ENCODE measurements around the gene MRTFB. TPM values are rescaled to one million over a fixed set of nuclear protein-coding genes. Genes with fewer than 3 reads are reported as not detected.

MRTFB gene
- total RNA-seq, 4 donors from 2014 or later, result 31.9 to 128 (median 56.4) TPM

GRCh38 chr16:14087590-14088154, 16.6 kb downstream of the MRTFB start:
- WGBS, 2 donors, result 65 to 69% methylated on average over 3 of the region's 3 CpGs
- TF ChIP-seq CTCF (IDR thresholded peaks at IDR 0.05), result no peak
- TF ChIP-seq POLR2A (IDR thresholded peaks at IDR 0.05), result no peak
- H3K4me3 ChIP-seq (ENCODE audit: low read depth, poor library complexity, severe bottlenecking), result no peak overlapping the region
- intact Hi-C loops (cut with DNase I; ENCODE audit: low total_unique reads), result no loop called here
- DNase-seq (ENCODE audit: low spot score in 2 of 2), result no peak

GRCh38 chr16:14088155-14088753, 17.1 kb downstream of the MRTFB start:
- no peak overlapping the region for H3K4me3 ChIP-seq (ENCODE audit: low read depth, poor library complexity, severe bottlenecking)
- no peak for TF ChIP-seq POLR2A (IDR thresholded peaks at IDR 0.05)
- no peak for TF ChIP-seq CTCF (IDR thresholded peaks at IDR 0.05)
- WGBS, 2 donors, result 32 to 45% methylated on average over 6 of the region's 6 CpGs
- peak in 1 of 2 donors; percentile 35 for DNase-seq (ENCODE audit: low spot score in 2 of 2)
- intact Hi-C loops (cut with DNase I; ENCODE audit: low total_unique reads), result no loop called here

GRCh38 chr16:14089283-14089823, 18.2 kb downstream of the MRTFB start:
- WGBS, 2 donors, result 92 to 100% methylated on average over 1 of the region's 1 CpG
- no peak overlapping the region for H3K4me3 ChIP-seq (ENCODE audit: low read depth, poor library complexity, severe bottlenecking)
- DNase-seq (ENCODE audit: low spot score in 2 of 2), result no peak
- TF ChIP-seq CTCF (IDR thresholded peaks at IDR 0.05), result no peak
- intact Hi-C loops (cut with DNase I; ENCODE audit: low total_unique reads), result no loop called here

GRCh38 chr16:14092561-14092960, 21.4 kb downstream of the MRTFB start:
- no peak for DNase-seq (ENCODE audit: low spot score in 2 of 2)
- H3K4me3 ChIP-seq (ENCODE audit: low read depth, poor library complexity, severe bottlenecking), result no peak overlapping the region
- no peak for TF ChIP-seq POLR2A (IDR thresholded peaks at IDR 0.05)
- TF ChIP-seq CTCF (IDR thresholded peaks at IDR 0.05), result no peak
- intact Hi-C loops (cut with DNase I; ENCODE audit: low total_unique reads), result no loop called here

GRCh38 chr16:14095883-14096551, 24.9 kb downstream of the MRTFB start:
- intact Hi-C loops (cut with DNase I; ENCODE audit: low total_unique reads), result no loop called here
- DNase-seq (ENCODE audit: low spot score in 2 of 2), result no peak
- 74 to 79% methylated on average over 9 of the region's 9 CpGs for WGBS, 2 donors
- H3K4me3 ChIP-seq (ENCODE audit: low read depth, poor library complexity, severe bottlenecking), result no peak overlapping the region
- TF ChIP-seq CTCF (IDR thresholded peaks at IDR 0.05), result no peak
- TF ChIP-seq POLR2A (IDR thresholded peaks at IDR 0.05), result no peak

Data from lower leg skin (tissue), 4 donors.